T-helper 2 cell treated with Interferon-gamma antibody and Interleukin-4, amounts not matched to agents 5 μg/mL and 100 μg/mL, for 36 hours (primary cell): ENCODE data around the gene DPH6.

ENCODE experiments used
- DNase-seq: peaks from one replicate; pipeline ENCODE4 v3.0.0; 2021; ENCODE audit warnings: low spot score
- H3K27ac Mint-ChIP-seq: one replicate; pipeline ENCODE4 v1.8.0; 2021; ENCODE audit warnings: mild to moderate bottlenecking, mixed read lengths
- H3K27me3 Mint-ChIP-seq: one replicate; pipeline ENCODE4 v1.8.0; 2021; ENCODE audit warnings: low read depth, mixed read lengths
- H3K36me3 Mint-ChIP-seq: one replicate; pipeline ENCODE4 v1.8.0; 2021; ENCODE audit warnings: low read depth, mixed read lengths
- H3K4me1 Mint-ChIP-seq: one replicate; pipeline ENCODE4 v1.8.0; 2021; ENCODE audit warnings: low read depth, mixed read lengths
- H3K4me3 Mint-ChIP-seq: one replicate; pipeline ENCODE4 v1.8.0; 2022; ENCODE audit warnings: mild to moderate bottlenecking, moderate library complexity, mixed read lengths
- H3K9me3 Mint-ChIP-seq: one replicate; pipeline ENCODE4 v1.8.0; 2021; ENCODE audit warnings: mixed read lengths

DPH6 gene

DNA sequence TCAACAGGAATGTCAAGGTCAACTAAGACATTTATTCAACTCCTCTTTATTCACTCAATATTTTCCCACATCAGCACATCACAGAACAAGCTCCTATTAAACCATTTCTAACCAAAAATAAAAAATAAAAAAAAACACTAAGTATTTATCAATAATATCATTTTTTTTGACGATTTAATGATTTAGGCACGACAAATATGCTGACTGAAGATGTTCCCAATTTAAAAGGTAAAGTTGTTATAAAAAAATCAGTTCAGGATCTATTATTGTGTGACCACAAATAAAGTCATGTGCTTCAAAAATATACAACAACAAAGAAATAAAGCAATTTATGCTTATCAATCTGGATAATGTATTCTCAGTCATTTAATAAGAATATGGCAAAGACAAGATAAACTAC, 16.2 kb downstream of the DPH6 start:
- peaks cover 19% of the 10 kb centered on the region for H3K9me3 Mint-ChIP-seq
- no peak overlapping the region for H3K4me3 Mint-ChIP-seq
- peaks cover 24% of the 10 kb centered on the region for H3K36me3 Mint-ChIP-seq
- no peak overlapping the region for H3K27ac Mint-ChIP-seq
- DNase-seq, result no peak
- H3K27me3 Mint-ChIP-seq, result no peaks in the 10 kb centered on the region
- no peaks in the 10 kb centered on the region for H3K4me1 Mint-ChIP-seq

DNA sequence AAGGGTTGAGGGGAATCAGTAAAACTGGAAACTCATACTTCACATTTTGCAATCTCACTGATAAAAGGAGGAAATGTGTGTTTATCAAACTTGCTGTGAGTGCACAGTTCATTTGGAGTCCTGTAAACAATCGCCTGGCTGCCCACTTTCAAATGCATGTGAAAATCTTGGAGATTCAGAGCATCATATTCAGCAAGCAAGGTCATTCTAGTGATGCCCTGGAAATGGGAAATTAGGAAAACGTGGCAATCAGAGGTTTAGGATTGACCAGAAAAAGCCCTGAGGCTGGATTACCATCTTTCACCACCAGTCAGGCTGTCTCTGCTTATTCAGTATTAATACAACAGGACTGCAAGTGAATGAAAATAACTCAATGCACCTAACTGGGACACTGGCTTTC, 23.9 kb downstream of the DPH6 start:
- no peaks in the 10 kb centered on the region for H3K36me3 Mint-ChIP-seq
- DNase-seq, result no peak
- no peaks in the 10 kb centered on the region for H3K27me3 Mint-ChIP-seq
- no peak overlapping the region for H3K27ac Mint-ChIP-seq
- no peaks in the 10 kb centered on the region for H3K9me3 Mint-ChIP-seq
- no peaks in the 10 kb centered on the region for H3K4me1 Mint-ChIP-seq
- no peak overlapping the region for H3K4me3 Mint-ChIP-seq

DNA sequence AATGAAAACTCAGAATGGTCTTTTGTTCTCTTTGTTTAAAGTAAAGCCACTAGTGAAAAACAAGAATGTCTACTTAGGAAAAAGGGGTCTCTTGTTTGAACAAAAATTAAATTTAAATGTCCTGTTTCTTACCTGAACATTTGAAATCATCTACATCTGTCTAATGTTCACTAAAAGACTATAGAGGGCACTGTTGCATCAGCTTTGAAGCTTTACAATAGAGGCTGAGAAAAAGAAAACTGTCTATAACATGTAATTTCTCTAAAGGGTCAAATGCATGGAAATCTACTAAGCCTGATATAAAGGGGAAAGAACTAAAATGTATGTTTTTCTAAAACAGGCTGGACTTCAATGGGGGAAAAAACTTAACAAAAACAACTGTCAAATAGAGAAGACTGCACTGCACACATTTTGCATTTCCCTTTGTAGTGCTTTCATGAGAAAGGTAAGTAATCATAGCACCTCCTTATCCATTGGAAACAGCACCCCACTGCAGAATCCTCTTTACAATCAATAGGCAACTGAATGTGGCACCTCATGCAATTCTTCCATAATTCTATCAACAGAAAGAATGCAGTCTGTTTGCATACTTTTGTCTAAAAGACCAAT, 26.3 kb downstream of the DPH6 start:
- Mint-ChIP-seq H3K36me3 (no peaks in the 10 kb centered on the region), H3K27ac (no peak overlapping the region), H3K4me1 (no peaks in the 10 kb centered on the region), H3K27me3 (no peaks in the 10 kb centered on the region), H3K9me3 (no peaks in the 10 kb centered on the region), H3K4me3 (no peak overlapping the region)
- DNase-seq, result no peak

DNA sequence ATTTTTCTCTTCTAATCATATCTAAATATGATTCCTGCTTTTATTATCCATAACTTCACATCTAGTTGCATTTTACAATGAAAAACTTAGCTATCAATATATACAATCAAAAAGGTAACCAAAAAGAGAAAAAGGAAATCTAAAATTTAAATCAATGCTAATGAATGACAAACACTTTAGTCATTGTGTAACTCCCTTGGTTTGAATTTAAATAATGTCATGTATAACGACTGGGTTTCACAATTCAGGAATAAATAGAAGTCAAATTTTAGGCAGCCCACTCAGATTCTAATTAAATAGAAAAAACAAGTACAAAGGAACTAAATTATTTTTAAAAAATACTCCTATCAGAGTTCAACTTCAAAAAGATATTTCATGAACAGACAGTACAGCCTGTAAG, 26.9 kb downstream of the DPH6 start:
- DNase-seq, result no peak
- Mint-ChIP-seq H3K27me3 (no peaks in the 10 kb centered on the region), H3K36me3 (no peaks in the 10 kb centered on the region), H3K4me1 (no peaks in the 10 kb centered on the region), H3K27ac (no peak overlapping the region), H3K9me3 (no peaks in the 10 kb centered on the region), H3K4me3 (no peak overlapping the region)

DNA sequence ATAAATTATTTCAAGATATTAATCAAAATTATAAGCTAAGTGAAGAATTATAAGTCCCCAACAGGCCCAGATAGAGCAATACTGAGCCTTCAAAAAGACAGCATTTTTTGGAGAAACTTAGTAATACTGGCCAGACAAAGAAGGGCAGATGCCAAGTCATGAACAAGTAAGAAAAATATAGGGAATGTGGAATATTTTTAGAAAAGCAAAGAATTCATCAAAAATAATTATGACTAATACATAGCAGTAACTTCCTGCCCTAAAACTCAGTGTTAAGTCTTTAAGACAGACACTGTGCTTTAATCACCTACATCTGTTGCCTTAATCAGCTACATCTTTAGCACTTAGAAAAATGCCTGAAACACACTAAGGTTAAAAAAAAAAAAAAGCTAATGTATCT, 31.2 kb downstream of the DPH6 start:
- Mint-ChIP-seq H3K36me3 (no peaks in the 10 kb centered on the region), H3K4me1 (no peaks in the 10 kb centered on the region), H3K9me3 (no peaks in the 10 kb centered on the region), H3K27me3 (no peaks in the 10 kb centered on the region), H3K4me3 (no peak overlapping the region), H3K27ac (no peak overlapping the region)
- DNase-seq, result no peak

DNA sequence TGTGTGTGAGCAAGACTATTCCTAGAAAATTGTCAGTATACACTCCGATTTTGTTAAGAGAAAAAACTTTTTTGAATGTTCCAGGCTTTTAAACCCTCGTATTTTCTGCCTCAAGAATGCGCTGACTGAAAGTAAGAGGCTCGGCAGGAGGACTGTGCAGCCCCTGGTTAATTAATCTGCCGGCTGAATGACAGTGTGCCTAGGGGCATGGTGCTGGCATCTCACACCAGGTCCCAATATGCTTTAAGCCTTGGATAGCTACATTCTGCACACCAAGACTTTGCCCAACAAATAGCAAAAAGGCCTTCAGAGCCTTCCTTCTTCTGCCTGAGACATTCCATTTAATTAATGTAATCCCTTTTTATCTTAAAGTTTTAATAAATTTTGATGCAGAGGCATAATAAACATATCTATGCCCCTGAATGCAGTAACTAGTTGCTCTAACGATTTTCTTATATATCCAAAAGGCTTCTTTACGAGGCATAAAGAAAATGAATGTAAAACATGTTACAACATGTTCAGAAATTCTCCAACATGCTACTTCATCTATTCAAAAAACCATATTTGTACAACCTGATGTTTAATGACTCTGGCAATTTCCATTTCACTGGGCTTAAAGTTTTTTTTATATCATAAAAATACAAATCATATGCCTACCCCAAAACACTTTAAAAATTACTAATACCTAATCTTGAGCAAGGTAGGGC, 37.9 kb downstream of the DPH6 start:
- Mint-ChIP-seq H3K4me3 (no peak overlapping the region), H3K4me1 (no peaks in the 10 kb centered on the region), H3K36me3 (no peaks in the 10 kb centered on the region), H3K9me3 (no peaks in the 10 kb centered on the region), H3K27me3 (no peaks in the 10 kb centered on the region), H3K27ac (no peak overlapping the region)
- DNase-seq, result no peak

DNA sequence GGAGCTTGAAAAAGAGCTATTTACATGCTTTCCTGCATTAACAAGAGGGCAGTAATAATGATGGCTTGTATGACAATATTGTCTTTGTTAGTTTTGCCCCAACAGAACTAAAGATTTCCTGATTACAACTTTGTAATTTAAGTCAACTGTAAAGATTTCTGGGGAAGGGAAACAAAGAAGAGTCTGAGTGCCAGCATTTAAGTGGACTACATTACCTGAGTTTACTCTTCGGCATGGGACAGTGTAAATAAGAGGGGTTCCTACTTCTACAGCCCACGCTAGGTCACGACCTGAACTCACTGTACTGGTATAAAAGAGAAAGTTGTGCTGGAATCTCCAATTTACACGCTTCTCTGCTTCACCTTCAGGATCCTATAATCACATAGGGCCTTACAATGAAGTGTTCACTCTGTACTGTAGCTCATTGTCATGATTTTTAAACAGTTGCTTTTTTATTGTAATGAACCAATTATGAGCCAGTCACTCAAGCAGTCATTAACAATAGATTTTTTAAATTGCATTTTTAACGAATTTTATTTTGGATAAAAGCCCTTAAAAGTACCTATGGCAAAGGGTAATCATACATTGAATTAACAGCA, 39.6 kb downstream of the DPH6 start:
- no peaks in the 10 kb centered on the region for H3K4me1 Mint-ChIP-seq
- H3K4me3 Mint-ChIP-seq, result no peak overlapping the region
- H3K36me3 Mint-ChIP-seq, result no peaks in the 10 kb centered on the region
- no peaks in the 10 kb centered on the region for H3K9me3 Mint-ChIP-seq
- no peak overlapping the region for H3K27ac Mint-ChIP-seq
- DNase-seq, result no peak
- H3K27me3 Mint-ChIP-seq, result no peaks in the 10 kb centered on the region

DNA sequence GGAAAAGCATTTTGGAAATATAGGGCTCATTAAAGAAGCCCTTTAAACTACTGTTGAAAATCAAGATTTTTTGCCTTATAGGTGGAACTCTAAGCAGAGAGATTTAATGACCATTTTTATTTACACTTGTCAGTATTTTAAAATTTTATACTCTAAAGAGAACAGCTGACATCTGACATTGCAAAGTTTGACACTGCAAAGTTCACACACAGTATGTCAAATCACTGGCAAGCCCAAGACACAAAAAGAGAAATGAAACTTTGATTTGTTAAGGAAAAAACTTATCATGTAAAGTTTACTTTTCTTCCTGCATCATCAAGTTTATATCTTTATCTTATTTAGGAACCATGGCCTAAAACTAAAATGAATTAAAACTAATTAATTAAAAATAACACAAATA, 40.2 kb downstream of the DPH6 start:
- Mint-ChIP-seq H3K4me1 (no peaks in the 10 kb centered on the region), H3K27ac (no peak overlapping the region), H3K36me3 (no peaks in the 10 kb centered on the region), H3K27me3 (no peaks in the 10 kb centered on the region), H3K4me3 (no peak overlapping the region), H3K9me3 (no peaks in the 10 kb centered on the region)
- no peak for DNase-seq

DNA sequence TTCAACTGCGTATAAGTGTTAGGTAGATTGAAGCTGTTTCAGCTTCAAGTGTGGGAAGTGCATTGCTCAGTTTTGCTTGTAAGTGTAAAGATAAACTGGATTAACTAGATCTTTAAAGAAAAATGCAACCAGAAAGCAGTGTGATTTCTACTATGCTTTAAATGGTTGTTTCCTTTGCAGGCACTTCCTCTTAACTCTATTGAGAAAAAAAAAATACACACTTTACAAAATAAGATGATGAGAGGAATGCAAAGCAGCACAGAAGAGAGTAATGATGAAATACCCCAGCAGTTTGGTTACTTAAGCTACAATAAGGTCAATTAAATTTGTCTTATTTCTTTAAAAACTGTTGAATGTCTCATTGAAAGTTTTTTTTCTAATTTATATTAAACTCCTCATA, 40.8 kb downstream of the DPH6 start:
- H3K4me1 Mint-ChIP-seq, result no peaks in the 10 kb centered on the region

DNA sequence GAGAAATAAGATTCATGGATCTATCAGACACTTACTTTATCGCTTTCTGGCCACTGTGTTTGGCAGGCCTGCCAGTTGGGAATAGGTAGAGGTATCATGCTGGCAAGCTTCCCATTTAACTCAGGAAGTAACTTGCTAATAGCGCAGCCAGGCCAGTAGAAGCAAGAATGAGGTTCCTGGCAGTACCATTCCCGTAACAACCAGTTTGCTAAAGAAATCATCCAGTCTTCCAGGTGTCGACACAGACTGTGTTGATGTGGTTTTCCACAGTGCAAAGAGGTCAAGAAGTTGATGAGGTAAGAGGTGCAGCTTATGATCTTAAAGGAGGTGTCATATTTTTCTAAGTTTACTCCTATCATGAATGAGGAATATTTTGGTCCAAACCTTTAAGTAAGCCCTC, 46.2 kb downstream of the DPH6 start:
- Mint-ChIP-seq H3K9me3 (no peaks in the 10 kb centered on the region), H3K36me3 (no peaks in the 10 kb centered on the region), H3K4me3 (no peak overlapping the region), H3K27me3 (no peaks in the 10 kb centered on the region), H3K27ac (no peak overlapping the region), H3K4me1 (peaks cover 3% of the 10 kb centered on the region)
- no peak for DNase-seq

More for the DNA sequence above, 40.8 kb downstream of the DPH6 start:
- Mint-ChIP-seq H3K9me3 (no peaks in the 10 kb centered on the region), H3K4me3 (no peak overlapping the region), H3K36me3 (no peaks in the 10 kb centered on the region), H3K27ac (no peak overlapping the region), H3K27me3 (no peaks in the 10 kb centered on the region)
- no peak for DNase-seq

DNA sequence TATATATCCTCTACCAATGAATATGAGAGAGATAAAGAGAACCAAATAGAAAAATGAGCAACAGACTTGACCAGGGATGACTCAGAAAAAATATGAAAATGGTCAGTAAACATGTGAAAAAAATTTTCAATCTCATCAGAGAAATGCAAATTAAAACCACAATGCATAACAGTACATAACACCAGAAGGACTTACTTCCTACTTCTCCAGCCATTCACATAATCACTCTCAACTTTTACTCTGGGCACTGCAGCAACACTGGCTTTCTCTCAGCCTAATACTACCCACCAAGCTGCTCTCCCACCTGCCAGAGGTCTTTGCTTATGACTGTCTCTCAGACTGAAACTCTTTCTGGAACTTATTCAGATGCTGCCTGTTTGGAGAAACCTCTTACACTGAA, 49.4 kb downstream of the DPH6 start:
- no peaks in the 10 kb centered on the region for H3K36me3 Mint-ChIP-seq
- H3K27ac Mint-ChIP-seq, result no peak overlapping the region
- no peak for DNase-seq
- no peak overlapping the region for H3K4me3 Mint-ChIP-seq
- no peaks in the 10 kb centered on the region for H3K9me3 Mint-ChIP-seq
- peaks cover 3% of the 10 kb centered on the region for H3K4me1 Mint-ChIP-seq
- H3K27me3 Mint-ChIP-seq, result no peaks in the 10 kb centered on the region

DNA sequence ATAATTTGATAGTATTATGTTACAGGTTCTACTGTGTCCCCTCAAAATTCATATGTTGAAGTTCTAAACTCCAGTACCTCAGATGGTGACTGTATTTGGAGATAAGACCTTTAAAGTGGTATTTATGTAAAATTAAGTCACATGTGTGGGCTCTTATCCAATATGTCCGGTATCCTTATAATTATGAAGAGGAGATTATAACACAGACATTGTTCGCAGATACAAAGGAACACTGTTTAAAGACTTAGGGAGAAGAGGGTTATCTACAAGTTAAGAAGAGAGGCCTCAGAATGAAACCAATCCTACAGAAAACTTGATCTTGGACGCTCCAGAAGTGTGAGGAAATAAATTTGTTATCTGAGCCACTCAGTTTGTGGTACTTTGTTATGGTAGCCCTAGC, 50.9 kb downstream of the DPH6 start:
- Mint-ChIP-seq H3K36me3 (no peaks in the 10 kb centered on the region), H3K27ac (no peak overlapping the region), H3K4me1 (peaks cover 3% of the 10 kb centered on the region), H3K9me3 (no peaks in the 10 kb centered on the region), H3K27me3 (no peaks in the 10 kb centered on the region), H3K4me3 (no peak overlapping the region)
- DNase-seq, result no peak

DNA sequence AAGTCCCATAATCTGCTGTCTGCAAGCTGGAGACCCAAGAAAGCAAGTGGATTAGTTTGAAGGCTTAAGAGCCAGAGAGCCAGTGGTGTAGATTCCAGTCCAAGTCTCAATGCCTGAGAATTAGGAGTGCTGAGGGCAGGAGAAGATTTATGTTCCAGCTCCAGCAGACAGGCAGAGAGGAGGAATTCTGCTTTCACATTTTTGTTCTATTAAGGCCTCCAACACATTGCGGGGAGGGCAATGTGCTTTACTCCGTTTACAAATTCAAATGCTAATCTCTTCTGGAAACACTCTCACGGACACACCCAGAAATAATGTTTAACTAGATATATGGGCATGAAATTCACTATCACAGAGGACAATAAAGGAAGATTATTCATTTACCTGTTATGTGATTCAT, 54.0 kb downstream of the DPH6 start:
- Mint-ChIP-seq H3K36me3 (peaks cover 7% of the 10 kb centered on the region), H3K4me3 (no peak overlapping the region), H3K4me1 (peaks cover 3% of the 10 kb centered on the region), H3K27me3 (no peaks in the 10 kb centered on the region), H3K9me3 (peaks cover 11% of the 10 kb centered on the region), H3K27ac (no peak overlapping the region)
- DNase-seq, result no peak

DNA sequence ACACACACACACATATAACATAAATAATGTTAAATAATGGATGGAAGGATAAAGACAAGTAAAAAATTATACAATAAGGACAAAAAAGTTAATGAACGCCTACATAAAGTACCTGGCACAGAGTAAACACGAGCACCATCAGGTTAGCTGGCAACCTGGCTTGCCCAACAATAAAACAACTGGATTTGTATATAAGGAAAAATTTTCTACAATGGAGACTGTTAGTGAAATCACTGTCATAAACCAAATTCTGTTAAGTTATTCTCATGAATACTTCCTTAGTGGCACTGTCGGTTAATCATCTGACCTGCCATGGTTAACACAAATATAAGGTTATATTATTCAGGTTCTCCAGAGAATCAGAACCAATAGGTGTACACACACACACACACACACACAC, 54.8 kb downstream of the DPH6 start:
- H3K36me3 Mint-ChIP-seq, result peaks cover 10% of the 10 kb centered on the region
- H3K9me3 Mint-ChIP-seq, result peaks cover 17% of the 10 kb centered on the region
- no peaks in the 10 kb centered on the region for H3K27me3 Mint-ChIP-seq
- no peak overlapping the region for H3K4me3 Mint-ChIP-seq
- no peaks in the 10 kb centered on the region for H3K4me1 Mint-ChIP-seq
- H3K27ac Mint-ChIP-seq, result no peak overlapping the region
- DNase-seq, result no peak

DNA sequence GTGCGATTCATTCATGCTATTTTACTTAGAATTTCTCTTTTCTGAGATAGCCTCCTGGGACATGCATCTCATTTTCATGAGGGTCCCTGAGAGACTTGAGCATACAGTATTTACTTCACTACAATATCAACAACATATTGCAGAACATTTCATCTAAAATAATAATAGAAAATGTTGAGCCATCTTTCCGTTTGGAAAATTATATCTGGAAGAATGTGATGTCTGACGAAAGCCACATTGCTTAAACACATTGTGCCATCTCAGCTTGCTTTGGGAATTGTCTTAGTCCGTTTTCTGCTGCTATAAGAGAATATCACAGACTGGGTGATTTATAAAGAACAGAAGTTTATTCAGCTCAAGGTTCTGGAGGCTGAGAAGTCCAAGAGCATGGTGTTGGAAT, 55.5 kb downstream of the DPH6 start:
- no peak for DNase-seq
- Mint-ChIP-seq H3K4me1 (no peaks in the 10 kb centered on the region), H3K36me3 (peaks cover 14% of the 10 kb centered on the region), H3K27ac (no peak overlapping the region), H3K27me3 (no peaks in the 10 kb centered on the region), H3K4me3 (no peak overlapping the region), H3K9me3 (peaks cover 22% of the 10 kb centered on the region)
